HG03457 (cell line): ENCODE results near the gene KLHL9.
"Not testable (repeated sequence)": the region's sequence is repeated elsewhere in the genome, so short reads cannot be mapped to it uniquely, and the experiment has no call there.

Source experiments
- ATAC-seq: cut with Tn5 transposase; IDR thresholded peaks from one replicate; pipeline ENCODE4 v1.9.1; 2021; ENCODE audit warnings: moderate number of reproducible peaks; ENCODE audit not compliant: unreplicated experiment

Gene KLHL9, protein sequence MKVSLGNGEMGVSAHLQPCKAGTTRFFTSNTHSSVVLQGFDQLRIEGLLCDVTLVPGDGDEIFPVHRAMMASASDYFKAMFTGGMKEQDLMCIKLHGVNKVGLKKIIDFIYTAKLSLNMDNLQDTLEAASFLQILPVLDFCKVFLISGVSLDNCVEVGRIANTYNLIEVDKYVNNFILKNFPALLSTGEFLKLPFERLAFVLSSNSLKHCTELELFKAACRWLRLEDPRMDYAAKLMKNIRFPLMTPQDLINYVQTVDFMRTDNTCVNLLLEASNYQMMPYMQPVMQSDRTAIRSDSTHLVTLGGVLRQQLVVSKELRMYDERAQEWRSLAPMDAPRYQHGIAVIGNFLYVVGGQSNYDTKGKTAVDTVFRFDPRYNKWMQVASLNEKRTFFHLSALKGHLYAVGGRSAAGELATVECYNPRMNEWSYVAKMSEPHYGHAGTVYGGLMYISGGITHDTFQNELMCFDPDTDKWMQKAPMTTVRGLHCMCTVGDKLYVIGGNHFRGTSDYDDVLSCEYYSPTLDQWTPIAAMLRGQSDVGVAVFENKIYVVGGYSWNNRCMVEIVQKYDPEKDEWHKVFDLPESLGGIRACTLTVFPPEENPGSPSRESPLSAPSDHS

DNA sequence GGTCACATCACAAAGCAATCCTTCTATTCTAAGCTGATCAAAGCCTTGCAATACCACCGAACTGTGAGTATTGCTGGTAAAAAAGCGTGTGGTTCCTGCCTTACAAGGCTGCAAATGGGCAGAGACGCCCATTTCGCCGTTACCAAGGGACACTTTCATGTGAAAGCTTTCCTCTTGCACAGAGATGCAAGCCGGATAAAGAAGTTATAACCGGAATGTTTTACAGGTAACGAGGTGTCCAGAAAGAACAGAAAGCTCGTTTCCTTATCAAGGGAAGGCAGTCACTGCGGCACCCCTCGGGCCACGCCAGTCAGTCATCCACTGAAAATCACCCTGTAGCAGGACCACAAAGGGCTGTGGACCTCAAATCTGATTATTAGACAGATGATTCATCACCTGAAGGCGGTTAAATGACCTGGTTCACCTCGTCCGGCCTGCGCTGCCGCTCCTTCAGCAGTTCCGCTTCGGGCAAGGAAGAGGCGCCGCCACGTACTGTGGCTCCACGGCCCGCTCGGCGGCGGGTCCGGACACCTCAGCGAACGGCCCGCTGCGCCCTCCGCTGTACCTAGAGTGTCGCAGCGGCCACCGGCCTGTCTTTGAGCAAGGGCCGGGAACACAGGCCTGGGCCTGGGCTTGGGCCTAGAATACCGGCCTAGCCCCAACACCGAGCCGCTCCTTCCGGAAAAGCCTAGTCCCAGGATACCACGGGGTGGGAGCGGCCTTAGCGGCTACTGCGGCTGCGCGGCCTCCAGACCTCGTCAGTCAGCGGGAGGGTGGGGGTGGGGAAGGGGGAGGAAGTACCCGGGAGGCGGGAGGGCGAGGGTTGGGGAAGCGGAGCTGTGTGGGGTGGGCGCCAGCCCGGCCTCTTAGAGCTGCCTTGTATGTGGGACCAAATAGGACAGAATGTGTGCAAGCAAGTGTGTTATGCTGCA is at the start of gene KLHL9:
KLHL9 (minus strand) TSS at position 704 of the 932 bp plus-strand sequence; CDS start at position 159, 545 bp downstream.
- ATAC-seq: peak; percentile 81

DNA sequence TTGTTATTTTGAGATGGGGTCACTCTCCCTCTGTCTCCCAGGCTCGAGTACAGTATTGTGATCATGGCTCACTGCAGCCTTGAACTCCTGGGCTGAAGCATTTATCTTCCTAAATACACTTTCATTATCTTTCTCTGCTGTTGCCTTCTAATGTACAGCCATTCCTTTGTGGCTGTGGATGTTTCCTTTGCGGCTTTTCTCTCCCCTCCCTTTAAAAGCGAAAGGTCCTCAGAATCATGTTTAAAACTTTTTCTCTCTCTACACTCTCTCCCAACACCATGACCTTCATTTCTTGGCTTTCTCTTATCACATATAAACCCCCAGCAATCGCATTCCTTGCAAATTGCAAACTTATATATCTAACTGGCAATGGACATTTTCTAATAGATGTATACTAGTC is 48.4 kb upstream of the KLHL9 start:
- no peak for ATAC-seq

DNA sequence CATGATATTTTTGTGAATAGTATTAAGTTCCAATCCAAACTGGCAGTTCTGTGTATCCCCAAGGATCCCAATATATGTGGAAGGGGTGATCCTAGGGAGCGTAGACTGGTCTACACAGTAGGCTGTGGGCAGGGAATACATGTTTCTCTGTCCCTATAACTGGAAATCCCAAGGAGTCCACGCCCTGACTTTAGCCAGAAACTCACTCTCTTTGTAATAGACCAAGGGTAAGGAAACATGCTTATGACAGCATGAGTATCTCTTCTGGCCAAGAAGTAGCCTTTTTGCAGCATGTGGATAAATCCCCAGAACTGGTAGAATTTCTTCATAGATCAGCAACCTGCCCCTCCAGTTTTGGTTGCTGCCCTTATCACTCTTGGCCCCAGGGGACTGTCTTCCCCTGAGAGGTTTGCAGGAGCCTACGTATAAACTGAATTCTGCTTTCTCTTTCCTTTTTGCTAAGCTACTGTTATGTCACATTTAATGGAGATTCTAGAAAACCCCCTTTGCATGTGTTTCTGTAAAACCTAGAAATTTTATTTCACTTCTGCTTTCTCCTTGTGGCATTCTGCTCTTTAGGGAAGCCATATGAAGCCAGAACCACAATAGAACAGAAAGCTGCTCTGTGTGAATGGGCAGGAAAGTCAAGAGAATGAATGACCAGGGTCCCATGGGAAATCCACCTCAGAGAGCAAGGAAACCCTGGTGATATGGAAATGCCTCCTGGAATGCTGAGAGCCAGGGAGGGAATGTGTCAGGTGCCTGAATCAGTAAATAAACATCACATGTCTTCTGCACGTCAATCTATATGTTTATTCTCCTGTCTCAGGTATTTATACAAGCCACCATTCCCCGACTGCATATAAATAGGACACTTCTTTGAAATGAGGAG is 46.5 kb upstream of the KLHL9 start:
- ATAC-seq: peak; percentile 93

DNA sequence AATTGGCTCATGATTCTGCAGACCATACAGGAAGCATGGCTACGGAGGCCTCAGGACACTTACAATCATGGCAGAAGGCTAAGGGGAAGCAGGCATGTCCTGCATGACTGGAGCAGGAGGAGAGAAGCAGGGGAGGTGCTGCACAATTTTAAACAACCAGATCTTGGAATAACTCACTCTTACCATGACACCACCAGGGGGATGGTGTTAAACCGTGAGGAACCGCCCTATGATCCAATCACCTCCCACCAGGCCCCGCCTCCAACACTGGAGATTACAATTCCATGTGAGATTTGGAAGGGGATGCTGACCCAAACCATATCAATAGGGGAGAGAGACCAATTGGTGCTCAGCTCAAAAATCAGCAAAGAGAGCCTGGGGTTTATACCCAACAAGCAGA is 36.3 kb upstream of the KLHL9 start:
- not testable (repeated sequence) for ATAC-seq

DNA sequence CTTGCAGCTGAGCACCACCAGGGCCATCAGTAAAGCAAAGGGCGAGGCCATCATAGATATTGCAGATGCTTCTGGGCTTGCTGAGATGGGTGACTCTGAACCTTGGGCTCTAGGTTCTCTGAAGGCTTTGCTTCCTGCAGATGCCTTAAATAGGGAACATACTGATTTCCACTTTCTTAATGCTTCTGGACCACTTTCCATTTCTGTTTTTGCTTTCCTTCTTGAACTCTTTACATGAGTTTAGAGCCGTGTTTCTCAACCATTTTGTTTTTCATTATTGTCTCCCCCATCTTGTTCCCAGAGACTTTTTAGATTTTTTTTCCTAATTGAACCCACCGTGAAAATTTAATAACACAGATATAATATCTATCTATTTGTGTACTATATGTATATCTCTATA is 32.8 kb upstream of the KLHL9 start, which contains the start of gene IFNA13:
IFNA13 (minus strand) TSS at position 101 of the 400 bp plus-strand sequence; CDS start at position 54, 47 bp downstream.
- ATAC-seq: no peak

DNA sequence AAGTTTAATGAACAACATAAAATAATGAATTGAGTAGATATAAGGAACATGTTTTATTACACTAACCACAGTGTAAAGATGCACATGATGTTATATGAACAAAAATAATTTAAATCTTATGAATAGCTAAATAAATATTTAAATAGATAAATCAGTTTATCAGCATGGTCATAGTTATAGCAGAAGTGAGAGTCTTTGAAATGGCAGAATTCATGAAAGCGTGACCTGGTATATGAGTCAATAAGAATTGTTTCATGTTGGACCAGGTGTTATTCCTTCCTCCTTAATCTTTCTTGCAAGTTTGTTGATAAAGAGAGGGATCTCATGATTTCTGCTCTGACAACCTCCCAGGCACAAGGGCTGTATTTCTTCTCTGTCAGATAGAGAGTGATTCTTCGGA is 32.0 kb upstream of the KLHL9 start:
- ATAC-seq: peak; percentile 64

DNA sequence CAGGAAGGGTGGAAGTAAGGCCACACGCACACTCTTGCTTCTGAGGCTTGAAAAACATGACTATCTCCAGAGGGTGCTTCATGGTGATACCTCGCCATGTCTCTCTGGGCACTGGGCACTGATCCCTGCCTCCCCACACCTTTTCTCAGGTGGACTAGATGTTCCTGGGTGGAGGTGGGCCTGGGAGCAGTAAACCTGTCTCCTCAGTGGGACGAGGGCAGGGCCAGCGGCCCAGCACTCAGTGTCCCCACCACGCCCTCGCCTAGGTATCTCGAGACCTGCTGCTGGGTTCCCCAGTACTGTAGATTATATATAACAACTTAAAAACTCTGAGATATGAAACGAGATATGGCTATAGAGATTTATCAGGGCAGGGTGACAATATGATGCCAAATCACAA is 27.1 kb upstream of the KLHL9 start:
- ATAC-seq: no peak

DNA sequence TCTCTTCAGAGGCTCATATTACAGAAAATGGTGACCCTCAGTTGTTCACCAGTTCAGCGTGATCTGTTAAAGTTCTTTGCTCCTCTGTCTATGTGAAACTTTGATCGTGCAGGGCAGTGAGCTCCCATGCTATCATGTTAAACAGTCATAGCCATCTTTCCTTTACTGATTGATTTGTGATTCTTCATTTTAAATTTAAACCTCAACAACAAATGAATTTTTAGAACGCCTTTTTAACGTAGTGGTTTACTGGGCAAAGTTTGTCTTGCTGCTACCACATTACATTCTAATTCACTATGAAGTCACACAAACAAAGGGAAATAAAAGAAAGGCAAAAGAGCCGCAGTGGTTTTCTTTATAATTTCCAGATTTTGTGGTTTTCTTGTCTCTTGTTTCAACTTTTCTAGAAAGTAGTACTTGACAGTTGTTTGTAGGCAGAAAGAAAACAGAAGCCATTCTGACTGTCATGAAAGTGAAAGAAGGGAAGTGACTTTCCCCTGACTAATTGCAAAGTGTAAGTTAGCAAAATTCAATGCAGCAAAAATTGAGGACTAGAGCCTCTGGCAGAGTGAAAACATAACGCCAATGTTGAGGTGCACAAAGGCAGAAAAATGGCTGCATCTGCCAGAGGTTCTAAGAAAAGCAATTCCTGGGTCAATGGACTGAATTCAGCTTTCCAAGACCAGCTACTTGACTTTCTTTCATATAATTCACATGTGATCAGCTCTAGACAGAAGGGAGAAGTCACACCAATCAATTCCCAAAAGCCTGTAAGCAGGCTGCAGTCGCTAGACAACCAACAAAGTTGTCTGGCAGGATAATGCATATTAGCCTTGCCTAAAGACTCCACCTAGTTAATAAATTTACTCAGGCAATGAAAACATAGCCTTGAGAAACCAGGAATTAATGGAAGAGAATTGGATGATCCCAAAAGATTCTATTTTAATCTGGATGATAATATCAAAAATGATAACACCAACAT is 22.6 kb upstream of the KLHL9 start:
- peak; percentile 92 for ATAC-seq

DNA sequence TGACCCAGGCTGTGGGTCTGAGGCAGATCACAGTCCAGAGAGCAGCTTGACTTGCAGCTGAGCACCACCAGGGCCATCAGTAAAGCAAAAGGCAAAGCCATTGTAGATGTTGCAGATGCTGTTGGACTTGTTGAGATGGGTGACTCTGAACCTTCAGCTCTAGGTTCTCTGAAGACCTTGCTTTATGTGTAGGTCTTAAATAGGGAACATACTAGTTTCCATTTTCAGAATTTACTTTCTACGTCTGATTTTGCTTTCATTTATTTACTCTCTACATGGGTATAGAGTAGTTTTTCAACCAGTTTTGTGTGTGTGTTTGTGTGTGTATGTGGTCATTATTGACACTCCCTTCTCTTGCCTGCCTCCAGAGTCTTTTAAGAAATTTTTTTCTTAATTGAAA is 15.6 kb upstream of the KLHL9 start, which contains the start of gene IFNA6:
IFNA6 (minus strand) TSS at position 101 of the 400 bp plus-strand sequence; CDS start at position 101, 0 bp downstream.
- ATAC-seq: no peak

DNA sequence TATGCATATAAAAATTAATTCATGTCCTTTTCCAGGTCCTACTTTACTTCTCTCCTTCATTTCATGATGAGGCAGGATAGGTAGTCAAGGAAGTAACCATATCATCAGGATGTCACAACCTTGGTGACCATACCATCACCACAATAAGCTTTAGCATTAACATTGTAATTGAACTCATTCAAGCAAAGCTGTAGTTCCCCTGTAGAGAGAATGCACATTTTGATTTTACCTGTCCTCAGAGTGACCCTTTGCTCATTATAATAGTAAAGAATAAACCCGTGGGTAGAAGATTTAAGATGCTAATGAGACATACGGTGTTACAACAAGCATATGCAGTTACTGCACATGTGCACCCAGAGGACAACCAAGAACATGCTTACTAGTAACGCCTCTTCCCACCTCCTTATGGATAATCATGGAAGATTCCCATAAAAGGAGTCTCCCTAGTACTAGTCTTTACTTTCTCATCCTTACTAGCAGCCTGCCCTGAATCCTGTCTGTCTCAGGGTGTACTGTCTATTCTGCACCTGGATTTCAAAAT is 13.3 kb upstream of the KLHL9 start:
- ATAC-seq: no peak

DNA sequence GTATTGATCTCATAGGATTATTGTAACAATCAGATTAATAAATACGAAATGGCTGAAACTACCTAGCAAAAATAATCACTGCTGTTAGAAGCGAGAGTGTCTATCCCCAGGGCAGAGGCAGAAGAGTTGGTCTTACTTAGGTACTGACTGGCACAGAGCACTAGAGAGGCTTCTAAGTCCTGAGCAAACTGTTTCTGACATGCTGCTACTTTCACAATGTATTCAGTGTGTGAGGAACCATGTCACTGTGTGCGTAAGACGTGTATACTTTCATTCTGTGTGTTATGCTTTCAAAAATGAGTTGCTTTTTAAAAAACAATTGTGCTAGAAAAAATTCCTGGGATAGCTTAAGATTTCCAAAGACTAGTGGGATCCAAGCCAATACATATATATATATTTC is 5.5 kb upstream of the KLHL9 start:
- ATAC-seq: no peak

DNA sequence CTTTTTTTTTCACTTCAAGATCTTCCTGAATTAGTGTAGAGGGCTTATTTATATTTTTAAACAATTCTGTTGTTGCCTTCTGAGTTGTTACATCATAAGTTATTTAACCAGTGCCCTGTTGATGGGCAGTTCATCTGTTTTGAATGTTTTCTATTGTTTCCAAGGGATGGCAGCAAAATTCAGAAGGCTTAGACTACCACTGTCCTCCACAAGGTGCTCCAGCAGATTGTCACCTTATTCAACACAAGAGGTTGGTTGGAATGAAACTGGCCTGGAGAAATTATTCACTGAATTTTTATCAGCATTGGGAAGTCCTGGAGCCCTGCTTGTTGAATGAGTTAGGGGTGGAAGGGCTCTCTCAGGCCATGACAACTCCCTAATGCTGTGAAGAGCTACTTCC is 1.3 kb upstream of the KLHL9 start:
- no peak for ATAC-seq

DNA sequence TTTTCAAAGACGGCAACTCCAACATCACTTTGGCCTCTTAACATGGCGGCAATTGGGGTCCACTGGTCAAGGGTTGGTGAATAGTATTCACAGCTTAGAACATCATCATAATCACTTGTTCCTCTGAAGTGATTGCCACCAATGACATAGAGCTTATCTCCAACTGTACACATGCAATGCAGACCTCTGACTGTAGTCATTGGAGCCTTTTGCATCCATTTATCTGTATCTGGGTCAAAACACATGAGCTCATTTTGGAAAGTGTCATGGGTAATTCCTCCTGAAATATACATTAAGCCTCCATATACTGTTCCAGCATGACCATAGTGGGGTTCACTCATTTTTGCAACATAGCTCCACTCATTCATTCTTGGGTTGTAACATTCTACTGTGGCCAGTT is 2.0 kb downstream of the KLHL9 start:
- no peak for ATAC-seq

DNA sequence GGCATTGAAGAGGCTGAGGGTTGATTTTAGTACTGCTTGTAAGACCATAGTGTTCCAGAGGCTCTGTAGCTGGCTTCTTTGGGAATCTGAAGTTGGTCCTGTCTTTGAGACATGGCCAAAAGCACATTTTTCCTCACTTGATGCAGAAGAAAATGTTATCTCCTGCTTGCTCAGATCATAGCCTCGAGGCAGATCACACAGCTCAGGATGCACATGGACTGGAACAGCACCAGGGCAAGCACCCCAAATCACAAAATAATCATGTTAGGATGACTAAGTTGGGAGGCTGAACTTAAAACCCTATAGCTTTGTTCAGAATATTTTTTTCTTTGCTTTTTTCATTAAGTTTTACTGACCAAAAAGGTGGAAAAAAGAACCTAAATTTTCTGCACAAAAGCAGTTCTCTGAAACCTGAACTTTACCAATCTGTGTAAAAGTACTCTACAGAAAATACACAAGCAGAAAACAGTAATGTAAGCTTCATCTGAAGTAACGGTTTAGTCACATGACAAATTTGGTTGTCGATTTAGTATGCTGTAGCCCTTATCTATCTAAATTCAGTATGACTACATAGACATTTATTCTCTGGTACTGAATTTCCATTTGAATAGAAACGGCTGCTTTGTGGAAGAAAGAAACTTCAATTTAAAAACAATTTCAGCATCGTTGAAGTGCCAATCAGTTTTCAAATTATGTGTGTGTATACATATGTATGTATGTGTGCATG is 3.4 kb downstream of the KLHL9 start:
- no peak for ATAC-seq

DNA sequence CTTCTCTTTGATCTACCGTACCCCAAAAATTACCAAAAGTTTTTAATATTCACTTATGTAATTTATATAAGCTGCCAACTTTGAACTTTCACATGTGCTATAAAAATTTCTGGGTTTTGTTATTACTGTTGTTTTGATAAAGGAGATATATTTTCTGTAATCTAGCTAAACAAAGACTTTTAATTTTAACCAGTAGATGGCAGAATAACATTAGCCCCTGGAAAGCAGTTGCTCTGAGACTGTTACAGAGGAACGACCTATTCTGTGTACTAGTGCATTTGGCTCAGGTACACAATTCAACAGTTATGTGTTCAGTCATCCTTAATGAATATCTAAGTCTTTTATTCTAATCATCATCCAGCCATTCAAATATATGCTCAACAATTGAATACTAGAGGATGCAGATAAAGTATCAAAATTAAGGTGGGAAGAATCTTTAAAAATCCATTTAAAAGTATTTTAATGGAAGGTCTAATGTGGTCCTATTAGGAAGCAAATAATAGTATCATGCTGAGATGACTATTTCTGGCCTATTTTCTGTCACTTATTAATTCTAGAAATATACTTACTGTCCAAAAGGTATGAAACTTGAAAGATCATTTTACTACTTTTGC is 8.6 kb downstream of the KLHL9 start:
- ATAC-seq: peak; percentile 64

DNA sequence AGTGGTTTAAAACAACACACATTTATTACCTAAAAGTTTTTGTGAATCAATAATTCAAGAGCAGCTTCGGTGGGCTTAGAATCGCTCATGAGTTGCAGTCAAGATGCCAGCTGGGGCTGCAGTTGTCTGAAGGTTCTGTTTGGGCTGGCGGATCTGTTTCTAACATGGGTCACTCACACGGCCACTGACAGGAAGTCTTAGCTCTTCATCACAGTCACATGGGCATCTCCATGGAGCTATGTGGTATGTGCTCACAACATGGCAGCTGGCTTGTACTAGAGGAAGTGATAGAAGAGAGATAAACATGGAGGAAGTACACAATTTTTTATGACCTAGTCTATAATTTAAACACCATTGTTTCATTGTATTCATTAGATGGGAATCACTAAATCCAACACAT is 11.2 kb downstream of the KLHL9 start:
- ATAC-seq: no peak

DNA sequence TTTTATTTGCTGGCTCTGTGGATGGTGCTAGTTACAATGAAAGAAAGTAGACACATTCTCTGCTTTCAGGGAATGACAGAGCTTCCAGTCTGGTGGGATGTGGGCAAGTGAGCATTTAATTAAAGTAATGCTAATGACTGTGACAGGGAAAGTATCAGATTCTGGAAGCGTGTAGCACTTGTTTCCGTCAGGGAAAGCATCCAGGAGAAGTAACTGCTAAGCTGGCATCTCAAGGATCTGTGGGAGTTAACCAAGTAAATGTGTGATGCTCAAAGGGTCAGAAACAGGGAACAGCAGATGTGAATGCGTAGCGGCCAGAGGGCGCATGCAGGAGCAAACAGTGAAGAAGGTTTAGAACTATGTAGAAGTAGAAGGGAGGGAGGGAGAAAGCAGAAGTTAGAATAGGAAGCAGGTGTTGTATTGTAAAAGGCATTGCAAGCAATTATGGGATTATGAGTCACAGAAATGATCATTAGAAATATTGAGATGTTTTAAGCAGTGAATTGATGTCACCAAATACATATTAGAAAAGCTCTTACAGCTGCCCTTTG is 12.2 kb downstream of the KLHL9 start:
- ATAC-seq: no peak
